Measurements from ENCODE around the gene FBXO41.
"Not testable (repeated sequence)": the region's sequence is repeated elsewhere in the genome, so short reads cannot be mapped to it uniquely, and the experiment has no call there.

The FBXO41 gene

GRCh38 chr2:73286134-73286655 lies 1.9 kb upstream of the FBXO41 start:
- no peak for DNase-seq

GRCh38 chr2:73285159-73285739 lies 971 bp upstream of the FBXO41 start:
- DNase-seq: peak; percentile 12

- DNase-seq: no peak
Measured at GRCh38 chr2:73283545-73284295, 558 bp downstream of the FBXO41 start.

GRCh38 chr2:73282924-73283544 lies 1.2 kb downstream of the FBXO41 start:
- no peak for DNase-seq

GRCh38 chr2:73281244-73281643 lies 3.0 kb downstream of the FBXO41 start:
- no peak for DNase-seq

- no peak for DNase-seq
Measured at GRCh38 chr2:73279852-73280251, 4.4 kb downstream of the FBXO41 start.

- no peak for DNase-seq
Measured at GRCh38 chr2:73272270-73272669, 12.0 kb downstream of the FBXO41 start.

- DNase-seq: no peak
Measured at GRCh38 chr2:73269686-73270465, 14.4 kb downstream of the FBXO41 start.

- no peak for DNase-seq
Measured at GRCh38 chr2:73268830-73269685, 15.2 kb downstream of the FBXO41 start.

GRCh38 chr2:73268366-73268829 lies 15.9 kb downstream of the FBXO41 start:
- no peak for DNase-seq

GRCh38 chr2:73267008-73267407 lies 17.3 kb downstream of the FBXO41 start:
- DNase-seq: no peak

- DNase-seq: no peak
Measured at GRCh38 chr2:73266061-73266901, 18.0 kb downstream of the FBXO41 start.

- DNase-seq: no peak
Measured at GRCh38 chr2:73265298-73266060, 18.8 kb downstream of the FBXO41 start.

- no peak for DNase-seq
Measured at GRCh38 chr2:73264783-73265182, 19.5 kb downstream of the FBXO41 start.

GRCh38 chr2:73264332-73264606 lies 20.0 kb downstream of the FBXO41 start:
- no peak for DNase-seq

- DNase-seq: no peak
Measured at GRCh38 chr2:73263540-73264331, 20.5 kb downstream of the FBXO41 start.

- DNase-seq: not testable (repeated sequence)
Measured at GRCh38 chr2:73262691-73263429, 21.4 kb downstream of the FBXO41 start.

GRCh38 chr2:73262108-73262651 lies 22.1 kb downstream of the FBXO41 start:
- DNase-seq: no peak
